ENCODE results near the gene DCUN1D4.

DCUN1D4 gene

GRCh38 chr4:51842167-51842553 lies 793 bp upstream of the DCUN1D4 start:
- Histone ChIP-seq H3K9ac (ENCODE audit: low read depth in 1 of 2, low read length in 2 of 2) (peak overlapping the region; percentile 53 to 65), H3K27ac (ENCODE audit: low read depth, low read length) (no peak overlapping the region), H3K27me3 (ENCODE audit: control insufficient read depth in 1 of 2, insufficient read depth in 2 of 2, low read length in 2 of 2) (no peaks in the 10 kb centered on the region)

GRCh38 chr4:51843309-51844152 lies 578 bp downstream of the DCUN1D4 start:
- no peaks in the 10 kb centered on the region for H3K27me3 ChIP-seq (ENCODE audit: control insufficient read depth in 1 of 2, insufficient read depth in 2 of 2, low read length in 2 of 2)
- no peaks in the 10 kb centered on the region for H3K9me3 ChIP-seq (ENCODE audit: control insufficient read depth in 1 of 2, low read length in 2 of 2)
- peaks cover 7 to 13% of the 10 kb centered on the region in 2 donors for H3K4me1 ChIP-seq (ENCODE audit: control insufficient read depth in 1 of 2, insufficient read depth in 2 of 2, low read length in 2 of 2)
- no peaks in the 10 kb centered on the region for H3K36me3 ChIP-seq (ENCODE audit: control insufficient read depth in 1 of 2, insufficient read depth in 2 of 2, low read length in 2 of 2)
- H3K9ac ChIP-seq (ENCODE audit: low read depth in 1 of 2, low read length in 2 of 2), result peak overlapping the region; percentile 62 to 69
- peak overlapping the region; percentile 88 to 94 for H3K4me3 ChIP-seq (ENCODE audit: low read depth in 1 of 2, low read length in 2 of 2)
- H3K27ac ChIP-seq (ENCODE audit: low read depth, low read length), result peak overlapping the region; percentile 88

More at GRCh38 chr4:51842167-51842553, 793 bp upstream of the DCUN1D4 start:
- H3K9me3 ChIP-seq (ENCODE audit: control insufficient read depth in 1 of 2, low read length in 2 of 2), result no peaks in the 10 kb centered on the region
- no peaks in the 10 kb centered on the region for H3K36me3 ChIP-seq (ENCODE audit: control insufficient read depth in 1 of 2, insufficient read depth in 2 of 2, low read length in 2 of 2)
- H3K4me3 ChIP-seq (ENCODE audit: low read depth in 1 of 2, low read length in 2 of 2), result peak overlapping the region; percentile 82 to 94
- peaks cover 7 to 13% of the 10 kb centered on the region in 2 donors for H3K4me1 ChIP-seq (ENCODE audit: control insufficient read depth in 1 of 2, insufficient read depth in 2 of 2, low read length in 2 of 2)

GRCh38 chr4:51844153-51845054 lies 1.5 kb downstream of the DCUN1D4 start:
- H3K4me1 ChIP-seq (ENCODE audit: control insufficient read depth in 1 of 2, insufficient read depth in 2 of 2, low read length in 2 of 2), result peaks cover 7 to 13% of the 10 kb centered on the region in 2 donors
- H3K36me3 ChIP-seq (ENCODE audit: control insufficient read depth in 1 of 2, insufficient read depth in 2 of 2, low read length in 2 of 2), result no peaks in the 10 kb centered on the region
- peak overlapping the region; percentile 58 to 62 for H3K9ac ChIP-seq (ENCODE audit: low read depth in 1 of 2, low read length in 2 of 2)
- H3K4me3 ChIP-seq (ENCODE audit: low read depth in 1 of 2, low read length in 2 of 2), result peak overlapping the region; percentile 79 to 88
- no peaks in the 10 kb centered on the region for H3K27me3 ChIP-seq (ENCODE audit: control insufficient read depth in 1 of 2, insufficient read depth in 2 of 2, low read length in 2 of 2)
- peak overlapping the region; percentile 47 for H3K27ac ChIP-seq (ENCODE audit: low read depth, low read length)
- H3K9me3 ChIP-seq (ENCODE audit: control insufficient read depth in 1 of 2, low read length in 2 of 2), result no peaks in the 10 kb centered on the region

GRCh38 chr4:51845055-51845426 lies 2.1 kb downstream of the DCUN1D4 start:
- Histone ChIP-seq H3K9ac (ENCODE audit: low read depth in 1 of 2, low read length in 2 of 2) (peak overlapping the region; percentile 58 to 62), H3K4me3 (ENCODE audit: low read depth in 1 of 2, low read length in 2 of 2) (peak overlapping the region; percentile 79 to 88), H3K4me1 (ENCODE audit: control insufficient read depth in 1 of 2, insufficient read depth in 2 of 2, low read length in 2 of 2) (peaks cover 7 to 13% of the 10 kb centered on the region in 2 donors)

GRCh38 chr4:51845711-51846110 lies 2.8 kb downstream of the DCUN1D4 start:
- Histone ChIP-seq H3K27me3 (ENCODE audit: control insufficient read depth in 1 of 2, insufficient read depth in 2 of 2, low read length in 2 of 2) (no peaks in the 10 kb centered on the region), H3K36me3 (ENCODE audit: control insufficient read depth in 1 of 2, insufficient read depth in 2 of 2, low read length in 2 of 2) (no peaks in the 10 kb centered on the region), H3K4me1 (ENCODE audit: control insufficient read depth in 1 of 2, insufficient read depth in 2 of 2, low read length in 2 of 2) (peaks cover 7 to 13% of the 10 kb centered on the region in 2 donors), H3K4me3 (ENCODE audit: low read depth in 1 of 2, low read length in 2 of 2) (no peak overlapping the region), H3K27ac (ENCODE audit: low read depth, low read length) (no peak overlapping the region), H3K9ac (ENCODE audit: low read depth in 1 of 2, low read length in 2 of 2) (no peak overlapping the region), H3K9me3 (ENCODE audit: control insufficient read depth in 1 of 2, low read length in 2 of 2) (no peaks in the 10 kb centered on the region)

More at GRCh38 chr4:51845055-51845426, 2.1 kb downstream of the DCUN1D4 start:
- H3K27me3 ChIP-seq (ENCODE audit: control insufficient read depth in 1 of 2, insufficient read depth in 2 of 2, low read length in 2 of 2), result no peaks in the 10 kb centered on the region
- peak overlapping the region; percentile 22 for H3K27ac ChIP-seq (ENCODE audit: low read depth, low read length)
- H3K9me3 ChIP-seq (ENCODE audit: control insufficient read depth in 1 of 2, low read length in 2 of 2), result no peaks in the 10 kb centered on the region
- H3K36me3 ChIP-seq (ENCODE audit: control insufficient read depth in 1 of 2, insufficient read depth in 2 of 2, low read length in 2 of 2), result no peaks in the 10 kb centered on the region

GRCh38 chr4:51849430-51849829 lies 6.5 kb downstream of the DCUN1D4 start:
- H3K4me3 ChIP-seq (ENCODE audit: low read depth in 1 of 2, low read length in 2 of 2), result no peak overlapping the region

GRCh38 chr4:51850294-51850693 lies 7.3 kb downstream of the DCUN1D4 start:
- no peak overlapping the region for H3K27ac ChIP-seq (ENCODE audit: low read depth, low read length)
- no peak overlapping the region for H3K9ac ChIP-seq (ENCODE audit: low read depth in 1 of 2, low read length in 2 of 2)
- no peaks in the 10 kb centered on the region for H3K36me3 ChIP-seq (ENCODE audit: control insufficient read depth in 1 of 2, insufficient read depth in 2 of 2, low read length in 2 of 2)
- H3K9me3 ChIP-seq (ENCODE audit: control insufficient read depth in 1 of 2, low read length in 2 of 2), result no peaks in the 10 kb centered on the region
- H3K4me1 ChIP-seq (ENCODE audit: control insufficient read depth in 1 of 2, insufficient read depth in 2 of 2, low read length in 2 of 2), result peaks cover 19 to 31% of the 10 kb centered on the region in 2 donors
- no peak overlapping the region for H3K4me3 ChIP-seq (ENCODE audit: low read depth in 1 of 2, low read length in 2 of 2)
- no peaks in the 10 kb centered on the region for H3K27me3 ChIP-seq (ENCODE audit: control insufficient read depth in 1 of 2, insufficient read depth in 2 of 2, low read length in 2 of 2)

More at GRCh38 chr4:51849430-51849829, 6.5 kb downstream of the DCUN1D4 start:
- Histone ChIP-seq H3K9me3 (ENCODE audit: control insufficient read depth in 1 of 2, low read length in 2 of 2) (no peaks in the 10 kb centered on the region), H3K27me3 (ENCODE audit: control insufficient read depth in 1 of 2, insufficient read depth in 2 of 2, low read length in 2 of 2) (no peaks in the 10 kb centered on the region), H3K4me1 (ENCODE audit: control insufficient read depth in 1 of 2, insufficient read depth in 2 of 2, low read length in 2 of 2) (peaks cover 25 to 37% of the 10 kb centered on the region in 2 donors), H3K36me3 (ENCODE audit: control insufficient read depth in 1 of 2, insufficient read depth in 2 of 2, low read length in 2 of 2) (no peaks in the 10 kb centered on the region), H3K27ac (ENCODE audit: low read depth, low read length) (no peak overlapping the region), H3K9ac (ENCODE audit: low read depth in 1 of 2, low read length in 2 of 2) (no peak overlapping the region)

- H3K36me3 ChIP-seq (ENCODE audit: control insufficient read depth in 1 of 2, insufficient read depth in 2 of 2, low read length in 2 of 2), result no peaks in the 10 kb centered on the region
- H3K9ac ChIP-seq (ENCODE audit: low read depth in 1 of 2, low read length in 2 of 2), result no peak overlapping the region
- H3K9me3 ChIP-seq (ENCODE audit: control insufficient read depth in 1 of 2, low read length in 2 of 2), result no peaks in the 10 kb centered on the region
- peaks cover 17 to 30% of the 10 kb centered on the region in 2 donors for H3K4me1 ChIP-seq (ENCODE audit: control insufficient read depth in 1 of 2, insufficient read depth in 2 of 2, low read length in 2 of 2)
- H3K27ac ChIP-seq (ENCODE audit: low read depth, low read length), result no peak overlapping the region
- no peaks in the 10 kb centered on the region for H3K27me3 ChIP-seq (ENCODE audit: control insufficient read depth in 1 of 2, insufficient read depth in 2 of 2, low read length in 2 of 2)
- H3K4me3 ChIP-seq (ENCODE audit: low read depth in 1 of 2, low read length in 2 of 2), result no peak overlapping the region
These were observed 8.4 kb downstream of the DCUN1D4 start for GRCh38 chr4:51851090-51851936.

GRCh38 chr4:51851937-51852290 lies 9.0 kb downstream of the DCUN1D4 start:
- no peaks in the 10 kb centered on the region for H3K9me3 ChIP-seq (ENCODE audit: control insufficient read depth in 1 of 2, low read length in 2 of 2)
- H3K4me1 ChIP-seq (ENCODE audit: control insufficient read depth in 1 of 2, insufficient read depth in 2 of 2, low read length in 2 of 2), result peaks cover 17 to 30% of the 10 kb centered on the region in 2 donors
- H3K4me3 ChIP-seq (ENCODE audit: low read depth in 1 of 2, low read length in 2 of 2), result no peak overlapping the region
- no peak overlapping the region for H3K9ac ChIP-seq (ENCODE audit: low read depth in 1 of 2, low read length in 2 of 2)
- H3K36me3 ChIP-seq (ENCODE audit: control insufficient read depth in 1 of 2, insufficient read depth in 2 of 2, low read length in 2 of 2), result no peaks in the 10 kb centered on the region
- no peak overlapping the region for H3K27ac ChIP-seq (ENCODE audit: low read depth, low read length)
- H3K27me3 ChIP-seq (ENCODE audit: control insufficient read depth in 1 of 2, insufficient read depth in 2 of 2, low read length in 2 of 2), result no peaks in the 10 kb centered on the region
